Trophoblast cell (in vitro differentiated cells and primary cell): ENCODE data around the gene TMEM150A.

ENCODE experiments used
- DNase-seq, 2 donors: peaks; one replicate each; pipeline ENCODE4 v3.0.0-alpha.2; 2016
- H2AFZ ChIP-seq: 2 replicates; pipeline ENCODE4 v1.6.1; 2013; ENCODE audit warnings: low read length, moderate library complexity, mild to moderate bottlenecking; ENCODE audit not compliant: insufficient read depth, poor library complexity
- H2AK5ac ChIP-seq: 2 replicates; pipeline ENCODE4 v1.6.1; 2013; ENCODE audit warnings: mild to moderate bottlenecking, low read length
- H2BK120ac ChIP-seq: 2 replicates; pipeline ENCODE4 v1.6.1; 2013; ENCODE audit warnings: low read length, mild to moderate bottlenecking, moderate library complexity; ENCODE audit not compliant: insufficient read depth, poor library complexity
- H2BK12ac ChIP-seq: 2 replicates; pipeline ENCODE4 v1.6.1; 2013; ENCODE audit warnings: mild to moderate bottlenecking, low read length, moderate library complexity
- H2BK5ac ChIP-seq: 2 replicates; pipeline ENCODE4 v1.6.1; 2013; ENCODE audit warnings: low read length, low read depth, moderate library complexity, mild to moderate bottlenecking; ENCODE audit not compliant: poor library complexity
- H3K14ac ChIP-seq: 2 replicates; pipeline ENCODE4 v1.6.1; 2013; ENCODE audit warnings: mild to moderate bottlenecking, low read length
- H3K18ac ChIP-seq: 2 replicates; pipeline ENCODE4 v1.6.1; 2013; ENCODE audit warnings: mild to moderate bottlenecking, low read length
- H3K23ac ChIP-seq: 2 replicates; pipeline ENCODE4 v1.6.1; 2013; ENCODE audit warnings: low read length
- H3K27ac ChIP-seq: 2 replicates; pipeline ENCODE4 v1.5.1; 2013; ENCODE audit warnings: low read depth, mild to moderate bottlenecking, inconsistent platforms, low read length, moderate library complexity
- H3K27me3 ChIP-seq: 2 replicates; pipeline ENCODE4 v1.6.1; 2013; ENCODE audit warnings: inconsistent platforms, mild to moderate bottlenecking, low read length, moderate library complexity; ENCODE audit not compliant: insufficient read depth
- H3K36me3 ChIP-seq, 2 experiments: 1 replicate in 1 of 2; 2 replicates in 1 of 2; pipeline ENCODE4 v1.6.1; 2013; ENCODE audit warnings: low read length in 2 of 2, mild to moderate bottlenecking in 2 of 2, moderate library complexity in 1 of 2; ENCODE audit not compliant: insufficient read depth in 2 of 2, control insufficient read depth in 1 of 2
- H3K4ac ChIP-seq: 2 replicates; pipeline ENCODE4 v1.6.1; 2013; ENCODE audit warnings: low read depth, mild to moderate bottlenecking, low read length, moderate library complexity
- H3K4me1 ChIP-seq, 2 experiments: 1 replicate in 1 of 2; 2 replicates in 1 of 2; pipeline ENCODE4 v1.6.1; 2013; ENCODE audit warnings: low read length in 2 of 2, mild to moderate bottlenecking in 2 of 2, moderate library complexity in 1 of 2; ENCODE audit not compliant: insufficient read depth in 2 of 2, control insufficient read depth in 1 of 2
- H3K4me2 ChIP-seq: 2 replicates; pipeline ENCODE4 v1.6.1; 2013; ENCODE audit warnings: inconsistent platforms, mild to moderate bottlenecking, low read length, moderate library complexity
- H3K4me3 ChIP-seq: 2 replicates; pipeline ENCODE4 v1.5.1; 2013; ENCODE audit warnings: mild to moderate bottlenecking, low read depth, low read length, inconsistent platforms
- H3K79me1 ChIP-seq: one replicate; pipeline ENCODE4 v1.6.1; 2013; ENCODE audit warnings: low read length
- H3K79me2 ChIP-seq: 2 replicates; pipeline ENCODE4 v1.6.1; 2013; ENCODE audit warnings: low read length, mild to moderate bottlenecking; ENCODE audit not compliant: control insufficient read depth, insufficient read depth, poor library complexity
- H3K9ac ChIP-seq: 2 replicates; pipeline ENCODE4 v1.6.1; 2013; ENCODE audit warnings: mild to moderate bottlenecking, low read length
- H3K9me3 ChIP-seq: 2 replicates; pipeline ENCODE4 v1.6.1; 2013; ENCODE audit warnings: low read depth, mild to moderate bottlenecking, control low read depth, inconsistent platforms, low read length; ENCODE audit not compliant: insufficient read depth
- H4K12ac ChIP-seq: 2 replicates; pipeline ENCODE4 v1.6.1; 2013; ENCODE audit warnings: low read depth, mild to moderate bottlenecking, low read length, moderate library complexity
- H4K8ac ChIP-seq: 2 replicates; pipeline ENCODE4 v1.6.1; 2013; ENCODE audit warnings: low read depth, mild to moderate bottlenecking, low read length, moderate library complexity
- H4K91ac ChIP-seq: one replicate; pipeline ENCODE4 v1.6.1; 2013; ENCODE audit warnings: low read depth, mild to moderate bottlenecking, low read length, moderate library complexity
- WGBS: extraction: QIAGEN DNeasy Blood & Tissue Kit; methylation state at CpG from one replicate; pipeline ENCODE4 v1.1.7; 2013; ENCODE audit warnings: missing lambda C conversion rate; ENCODE audit not compliant: insufficient read length, insufficient coverage; ENCODE audit errors: extremely low coverage; 5-methylcytosine and 5-hydroxymethylcytosine counted together

Gene TMEM150A

GRCh38 chr2:85550486-85550885 lies 52.0 kb downstream of the TMEM150A start:
- H3K79me2 ChIP-seq: no peaks in the 10 kb centered on the region
- no CpG with 5 or more reads among the region's 10 CpGs for WGBS
- H3K4me2 ChIP-seq: no peak overlapping the region
- no peak overlapping the region for H3K18ac ChIP-seq
- H3K14ac ChIP-seq: no peak overlapping the region
- no peak overlapping the region for H4K12ac ChIP-seq
- no peak overlapping the region for H3K4me3 ChIP-seq
- H3K27ac ChIP-seq: no peak overlapping the region
- no peak overlapping the region for H4K91ac ChIP-seq
- H2AFZ ChIP-seq: no peak overlapping the region
- H3K23ac ChIP-seq: no peak overlapping the region
- no peak overlapping the region for H3K9ac ChIP-seq
- no peak overlapping the region for H2BK120ac ChIP-seq
- no peak overlapping the region for H2BK12ac ChIP-seq
- no peak overlapping the region for H3K4ac ChIP-seq
- H3K36me3 ChIP-seq: peaks cover 35 to 63% of the 10 kb centered on the region in 2 experiments
- peak in 1 of 2 donors; percentile 7 for DNase-seq
- H3K27me3 ChIP-seq: no peaks in the 10 kb centered on the region
- no peaks in the 10 kb centered on the region for H3K9me3 ChIP-seq
- no peak overlapping the region for H4K8ac ChIP-seq
- no peak overlapping the region for H2BK5ac ChIP-seq
- no peak overlapping the region for H2AK5ac ChIP-seq
- no peaks in the 10 kb centered on the region for H3K79me1 ChIP-seq
- H3K4me1 ChIP-seq: no peaks in the 10 kb centered on the region

DNA sequence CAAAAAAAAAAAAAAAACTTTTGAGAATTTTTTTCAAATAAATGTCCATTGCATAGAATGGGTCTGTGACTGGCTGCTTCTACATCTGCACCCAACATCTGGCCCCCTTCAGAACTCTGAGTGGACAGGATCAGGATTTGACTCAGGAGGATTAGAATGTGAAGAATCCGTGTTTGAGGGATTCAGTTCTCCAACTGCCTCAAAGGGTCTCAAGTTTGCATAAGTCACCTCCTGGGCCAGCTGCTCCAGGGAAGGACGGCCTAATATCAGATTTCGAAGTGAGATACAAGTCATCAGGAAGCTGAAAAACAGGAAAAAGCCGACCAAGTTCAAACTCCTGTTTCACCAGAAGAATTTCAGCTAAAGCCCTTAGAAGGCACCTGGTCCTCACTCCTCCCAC lies 52.7 kb downstream of the TMEM150A start:
- peak; percentile 59 for DNase-seq
- H3K4me3 ChIP-seq: no peak overlapping the region
- H4K91ac ChIP-seq: no peak overlapping the region
- peak overlapping the region; percentile 32 for H3K23ac ChIP-seq
- no peak overlapping the region for H3K9ac ChIP-seq
- no peak overlapping the region for H2BK5ac ChIP-seq
- H3K9me3 ChIP-seq: no peaks in the 10 kb centered on the region
- no peak overlapping the region for H3K4me2 ChIP-seq
- no peak overlapping the region for H4K8ac ChIP-seq
- H2AK5ac ChIP-seq: no peak overlapping the region
- no peak overlapping the region for H3K18ac ChIP-seq
- no peaks in the 10 kb centered on the region for H3K79me2 ChIP-seq
- no peaks in the 10 kb centered on the region for H3K79me1 ChIP-seq
- H2BK120ac ChIP-seq: no peak overlapping the region
- H3K4ac ChIP-seq: no peak overlapping the region
- H3K4me1 ChIP-seq: no peaks in the 10 kb centered on the region
- H3K36me3 ChIP-seq: peaks cover 34 to 61% of the 10 kb centered on the region in 2 experiments
- no peak overlapping the region for H2AFZ ChIP-seq
- no peak overlapping the region for H3K27ac ChIP-seq
- no peaks in the 10 kb centered on the region for H3K27me3 ChIP-seq
- no CpG with 5 or more reads among the region's 4 CpGs for WGBS
- H4K12ac ChIP-seq: no peak overlapping the region
- no peak overlapping the region for H3K14ac ChIP-seq
- H2BK12ac ChIP-seq: no peak overlapping the region

GRCh38 chr2:85549095-85549494 lies 53.4 kb downstream of the TMEM150A start:
- H3K9me3 ChIP-seq: no peaks in the 10 kb centered on the region
- no peak overlapping the region for H3K4me3 ChIP-seq
- H3K27me3 ChIP-seq: no peaks in the 10 kb centered on the region
- no peak overlapping the region for H3K27ac ChIP-seq
- WGBS: no CpG with 5 or more reads among the region's 10 CpGs
- H2BK120ac ChIP-seq: no peak overlapping the region
- no peaks in the 10 kb centered on the region for H3K79me1 ChIP-seq
- H3K18ac ChIP-seq: no peak overlapping the region
- no peak overlapping the region for H3K14ac ChIP-seq
- H4K91ac ChIP-seq: no peak overlapping the region
- no peaks in the 10 kb centered on the region for H3K4me1 ChIP-seq
- H3K4me2 ChIP-seq: no peak overlapping the region
- no peak overlapping the region for H3K23ac ChIP-seq
- H4K12ac ChIP-seq: no peak overlapping the region
- no peak overlapping the region for H4K8ac ChIP-seq
- DNase-seq: peak in 1 of 2 donors; percentile 10
- no peak overlapping the region for H2AK5ac ChIP-seq
- H3K36me3 ChIP-seq: peaks cover 31 to 60% of the 10 kb centered on the region in 2 experiments
- no peak overlapping the region for H3K4ac ChIP-seq
- no peaks in the 10 kb centered on the region for H3K79me2 ChIP-seq
- no peak overlapping the region for H2BK12ac ChIP-seq
- H2AFZ ChIP-seq: no peak overlapping the region
- no peak overlapping the region for H3K9ac ChIP-seq
- no peak overlapping the region for H2BK5ac ChIP-seq

- Histone ChIP-seq H2BK12ac (no peak overlapping the region), H3K14ac (no peak overlapping the region), H3K27me3 (no peaks in the 10 kb centered on the region), H3K79me2 (no peaks in the 10 kb centered on the region), H4K12ac (no peak overlapping the region), H4K8ac (no peak overlapping the region), H3K79me1 (no peaks in the 10 kb centered on the region), H3K4ac (no peak overlapping the region), H3K4me3 (no peak overlapping the region), H3K27ac (no peak overlapping the region), H3K4me1 (no peaks in the 10 kb centered on the region), H3K36me3 (peaks cover 28 to 58% of the 10 kb centered on the region in 2 experiments), H3K18ac (no peak overlapping the region), H2AFZ (no peak overlapping the region), H3K9ac (no peak overlapping the region), H4K91ac (no peak overlapping the region), H3K4me2 (no peak overlapping the region), H3K9me3 (no peaks in the 10 kb centered on the region), H3K23ac (no peak overlapping the region), H2AK5ac (no peak overlapping the region), H2BK120ac (no peak overlapping the region), H2BK5ac (no peak overlapping the region)
- no peak for DNase-seq
- no CpG with 5 or more reads among the region's 2 CpGs for WGBS
Measured at GRCh38 chr2:85548608-85548900, 53.9 kb downstream of the TMEM150A start.
